Activated T-cell treated with anti-CD3 and anti-CD28 coated beads, Interleukin-2, amount 50 U/mL, for 72 hours (primary cell): ENCODE data around the gene TMEM51. TPM values are rescaled to one million over a fixed set of nuclear protein-coding genes. Genes with fewer than 3 reads are reported as not detected.

Source experiments
- ATAC-seq, 2 donors: fragments of 150-1000 bp; cut with Tn5 transposase; replicated peaks in 1 of 2; 2 replicates each; pipeline ENCODE4 v1.10.0; 2021; ENCODE audit warnings: moderate library complexity in 2 of 2, mild to moderate bottlenecking in 1 of 2
- DNase-seq, 2 donors: peaks; one replicate each; pipeline ENCODE4 v3.0.0; 2021 to 2022; ENCODE audit warnings: mixed read lengths in 1 of 2
- H3K27ac Mint-ChIP-seq: one replicate; pipeline ENCODE4 v1.8.0; 2022; ENCODE audit warnings: mild to moderate bottlenecking, moderate library complexity, mixed read lengths
- H3K27me3 Mint-ChIP-seq: one replicate; pipeline ENCODE4 v1.8.0; 2022; ENCODE audit warnings: low read depth, mixed read lengths
- H3K36me3 Mint-ChIP-seq, 2 donors: one replicate each; pipeline ENCODE4 v1.8.0; 2022; ENCODE audit warnings: mixed read lengths in 2 of 2, mild to moderate bottlenecking in 1 of 2; ENCODE audit not compliant: insufficient read depth in 2 of 2
- H3K4me1 Mint-ChIP-seq: one replicate; pipeline ENCODE4 v1.8.0; 2022; ENCODE audit warnings: low read depth, mixed read lengths
- H3K4me3 Mint-ChIP-seq, 2 donors: one replicate each; pipeline ENCODE4 v1.8.0; 2022; ENCODE audit warnings: mild to moderate bottlenecking in 2 of 2, mixed read lengths in 2 of 2, moderate library complexity in 2 of 2
- H3K9me3 Mint-ChIP-seq, 2 donors: one replicate each; pipeline ENCODE4 v1.8.0; 2022; ENCODE audit warnings: mixed read lengths in 2 of 2
- total RNA-seq, 2 donors: library from RNA; stranded (reverse); gene quantifications; one replicate each; pipeline ENCODE4 v1.2.3, GENCODE V29; 2022

Gene TMEM51
- total RNA-seq, 2 donors from 2014 or later = not detected

GRCh38 chr1:15178571-15179484 lies 25.3 kb downstream of the TMEM51 start:
- H3K4me3 Mint-ChIP-seq = no peak overlapping the region
- peaks cover 12% of the 10 kb centered on the region for H3K4me1 Mint-ChIP-seq
- DNase-seq (no peak), ATAC-seq (no peak)
- H3K9me3 Mint-ChIP-seq = peaks cover 0 to 3% of the 10 kb centered on the region in 2 donors
- H3K27me3 Mint-ChIP-seq = peaks cover 45% of the 10 kb centered on the region
- peaks cover 2 to 5% of the 10 kb centered on the region in 2 donors for H3K36me3 Mint-ChIP-seq
- no peak overlapping the region for H3K27ac Mint-ChIP-seq

GRCh38 chr1:15179485-15179883 lies 25.9 kb downstream of the TMEM51 start:
- Mint-ChIP-seq H3K27ac (no peak overlapping the region), H3K4me1 (peaks cover 12% of the 10 kb centered on the region)
- ATAC-seq = no peak

GRCh38 chr1:15180189-15180588 lies 26.6 kb downstream of the TMEM51 start:
- Mint-ChIP-seq H3K4me3 (no peak overlapping the region), H3K4me1 (peaks cover 7% of the 10 kb centered on the region), H3K9me3 (peaks cover 0 to 3% of the 10 kb centered on the region in 2 donors), H3K27ac (no peak overlapping the region), H3K36me3 (peaks cover 2 to 5% of the 10 kb centered on the region in 2 donors), H3K27me3 (peaks cover 37% of the 10 kb centered on the region)
- ATAC-seq (no peak), DNase-seq (no peak)

More at GRCh38 chr1:15179485-15179883, 25.9 kb downstream of the TMEM51 start:
- Mint-ChIP-seq H3K9me3 (peaks cover 0 to 3% of the 10 kb centered on the region in 2 donors), H3K4me3 (no peak overlapping the region), H3K27me3 (peaks cover 45% of the 10 kb centered on the region), H3K36me3 (peaks cover 2 to 5% of the 10 kb centered on the region in 2 donors)
- DNase-seq = no peak

GRCh38 chr1:15180945-15181523 lies 27.5 kb downstream of the TMEM51 start:
- H3K9me3 Mint-ChIP-seq = peaks cover 0 to 2% of the 10 kb centered on the region in 2 donors
- no peak for DNase-seq
- peaks cover 0 to under 1% of the 10 kb centered on the region in 2 donors for H3K36me3 Mint-ChIP-seq
- H3K4me3 Mint-ChIP-seq = no peak overlapping the region
- no peak overlapping the region for H3K27ac Mint-ChIP-seq
- ATAC-seq = no peak
- peaks cover 36% of the 10 kb centered on the region for H3K27me3 Mint-ChIP-seq
- H3K4me1 Mint-ChIP-seq = peaks cover 2% of the 10 kb centered on the region

DNA sequence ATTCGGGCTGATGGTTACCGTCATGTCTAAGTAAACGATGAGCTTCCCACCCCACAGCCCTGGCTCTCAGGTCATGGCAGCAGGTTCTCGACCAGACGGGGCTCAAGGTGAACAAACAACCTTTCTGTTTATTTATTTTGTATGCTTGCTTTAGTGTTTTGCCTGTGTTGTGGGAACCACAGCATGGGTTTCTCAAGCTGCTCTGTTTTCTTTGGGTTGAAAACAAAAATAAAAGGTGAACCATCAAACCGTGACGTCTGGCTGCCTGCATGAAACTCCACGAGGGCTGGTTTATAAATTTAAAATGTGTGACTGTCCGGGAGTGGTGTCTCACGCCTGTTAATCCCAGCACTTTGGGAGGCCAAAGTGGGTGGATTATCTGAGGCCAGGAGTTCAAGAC lies 28.0 kb downstream of the TMEM51 start:
- Mint-ChIP-seq H3K4me1 (no peaks in the 10 kb centered on the region), H3K9me3 (no peaks in the 10 kb centered on the region), H3K27ac (no peak overlapping the region), H3K27me3 (peaks cover 31% of the 10 kb centered on the region), H3K4me3 (no peak overlapping the region), H3K36me3 (no peaks in the 10 kb centered on the region)
- DNase-seq (no peak), ATAC-seq (no peak)

DNA sequence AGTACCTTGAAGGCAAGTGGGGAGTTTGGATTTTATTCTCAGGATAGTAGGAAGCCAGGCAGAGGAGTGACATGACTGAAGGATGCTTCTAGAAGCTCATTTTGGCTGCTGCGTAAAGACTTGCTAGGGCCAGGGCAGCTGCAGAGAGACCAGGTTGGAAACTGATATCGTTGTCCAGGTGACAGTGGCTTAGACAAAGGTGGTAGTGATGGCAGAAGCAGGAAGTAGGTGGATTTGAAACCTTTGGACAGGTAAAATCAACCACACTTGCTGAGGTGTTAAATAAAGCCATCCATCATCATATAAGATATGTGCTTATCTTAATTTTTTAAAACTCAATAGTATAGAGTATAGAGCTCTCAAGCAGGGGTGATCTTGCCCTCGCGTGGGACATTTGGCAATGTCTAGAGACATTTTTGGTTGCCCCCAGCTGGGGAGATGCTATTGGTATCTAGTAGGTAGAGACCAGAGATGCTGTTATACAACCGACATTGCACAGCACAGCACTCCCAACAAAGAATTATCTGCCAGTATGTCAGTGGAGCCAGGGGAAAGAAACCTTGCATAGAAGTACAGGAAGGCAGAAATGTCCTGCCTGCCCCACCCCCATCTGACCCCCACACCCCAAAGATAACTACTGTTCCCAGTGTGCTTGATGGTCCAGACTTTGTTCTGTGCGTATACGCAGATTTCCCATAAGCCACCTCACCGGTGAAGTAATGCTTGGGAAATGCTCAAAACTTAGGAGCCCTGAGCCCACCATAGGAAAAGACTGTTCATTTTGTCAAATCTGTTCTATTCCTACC lies 31.1 kb downstream of the TMEM51 start:
- Mint-ChIP-seq H3K27me3 (peaks cover 8% of the 10 kb centered on the region), H3K27ac (no peak overlapping the region), H3K36me3 (no peaks in the 10 kb centered on the region), H3K4me1 (no peaks in the 10 kb centered on the region), H3K4me3 (no peak overlapping the region), H3K9me3 (no peaks in the 10 kb centered on the region)
- DNase-seq (no peak), ATAC-seq (no peak)

GRCh38 chr1:15185617-15186016 lies 32.1 kb downstream of the TMEM51 start:
- Mint-ChIP-seq H3K4me1 (no peaks in the 10 kb centered on the region), H3K27me3 (peaks cover 8% of the 10 kb centered on the region), H3K27ac (no peak overlapping the region), H3K9me3 (no peaks in the 10 kb centered on the region), H3K36me3 (no peaks in the 10 kb centered on the region), H3K4me3 (no peak overlapping the region)
- ATAC-seq (no peak), DNase-seq (no peak)

- H3K4me1 Mint-ChIP-seq = no peaks in the 10 kb centered on the region
- H3K4me3 Mint-ChIP-seq = no peak overlapping the region
- H3K9me3 Mint-ChIP-seq = no peaks in the 10 kb centered on the region
- no peak for DNase-seq
- peaks cover 8% of the 10 kb centered on the region for H3K27me3 Mint-ChIP-seq
- H3K27ac Mint-ChIP-seq = no peak overlapping the region
- H3K36me3 Mint-ChIP-seq = no peaks in the 10 kb centered on the region
- ATAC-seq = no peak
Observed at GRCh38 chr1:15186073-15186845, 32.7 kb downstream of the TMEM51 start.

DNA sequence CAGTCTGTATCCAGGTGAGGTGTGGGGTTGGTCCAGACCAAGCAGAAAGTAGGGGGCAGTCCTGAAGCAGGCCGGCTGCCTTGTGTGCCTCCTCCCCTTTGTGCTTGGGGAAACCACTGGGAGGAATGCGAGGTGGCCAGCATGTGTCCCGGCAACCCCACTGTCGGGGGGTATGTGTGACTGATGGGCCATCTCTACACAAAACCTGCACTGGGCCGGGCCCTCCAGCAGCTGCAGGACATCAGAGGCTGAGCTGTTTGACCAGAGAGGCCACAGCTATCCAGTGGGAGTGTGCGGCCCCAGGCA lies 33.3 kb downstream of the TMEM51 start:
- no peaks in the 10 kb centered on the region for H3K4me1 Mint-ChIP-seq
- no peak for ATAC-seq

DNA sequence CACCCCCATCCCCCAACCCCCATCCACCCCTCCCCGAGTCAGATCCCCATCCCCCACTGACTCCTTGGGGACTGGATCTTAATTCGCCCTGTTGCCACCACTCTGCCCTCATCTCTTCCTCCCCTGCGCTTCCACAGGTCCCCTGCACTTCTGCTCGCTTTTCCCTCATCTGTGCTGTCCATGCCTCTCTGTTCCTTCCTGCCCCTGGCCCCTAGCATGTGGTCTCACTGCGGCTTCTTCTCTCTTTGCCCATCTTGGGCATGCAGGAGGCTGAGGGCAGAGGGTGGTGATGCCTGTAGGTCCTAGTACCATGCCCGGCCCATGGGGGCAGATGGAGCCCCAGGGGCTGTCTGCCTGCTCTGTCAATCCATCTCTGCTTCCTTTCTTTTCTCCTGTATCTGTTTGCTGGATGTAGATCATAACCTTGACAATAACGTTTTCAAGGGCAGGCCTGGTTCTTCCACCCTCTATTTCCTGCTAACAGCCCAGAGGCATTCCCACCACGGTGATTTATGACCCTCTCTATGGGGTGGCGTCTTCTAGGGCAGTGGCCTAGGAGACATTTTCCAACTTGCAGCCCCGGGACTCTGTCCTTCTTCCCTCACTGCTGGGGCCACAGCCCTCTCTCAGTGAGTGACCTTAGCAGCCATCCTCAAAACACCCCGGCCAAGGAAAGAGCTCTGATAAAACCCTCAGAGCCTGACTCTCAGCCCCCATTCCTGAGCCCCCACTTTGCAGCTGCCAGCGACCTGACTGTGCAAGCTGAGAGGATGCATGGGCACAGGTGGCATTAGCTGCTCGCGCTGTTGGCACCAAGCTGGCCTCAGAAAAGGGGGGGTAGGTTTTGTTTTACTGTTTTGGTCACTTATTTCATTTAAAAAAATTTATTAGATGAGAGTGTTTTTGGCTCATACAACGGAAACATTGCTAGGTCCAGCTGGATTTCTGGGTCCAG lies 33.9 kb downstream of the TMEM51 start:
- Mint-ChIP-seq H3K27ac (no peak overlapping the region), H3K9me3 (no peaks in the 10 kb centered on the region), H3K27me3 (peaks cover 8% of the 10 kb centered on the region), H3K4me1 (no peaks in the 10 kb centered on the region), H3K4me3 (no peak overlapping the region), H3K36me3 (no peaks in the 10 kb centered on the region)
- no peak for ATAC-seq
- DNase-seq = no peak

More for the DNA sequence above, 33.3 kb downstream of the TMEM51 start:
- Mint-ChIP-seq H3K4me3 (no peak overlapping the region), H3K9me3 (no peaks in the 10 kb centered on the region), H3K36me3 (no peaks in the 10 kb centered on the region), H3K27ac (no peak overlapping the region), H3K27me3 (peaks cover 8% of the 10 kb centered on the region)
- DNase-seq = no peak

DNA sequence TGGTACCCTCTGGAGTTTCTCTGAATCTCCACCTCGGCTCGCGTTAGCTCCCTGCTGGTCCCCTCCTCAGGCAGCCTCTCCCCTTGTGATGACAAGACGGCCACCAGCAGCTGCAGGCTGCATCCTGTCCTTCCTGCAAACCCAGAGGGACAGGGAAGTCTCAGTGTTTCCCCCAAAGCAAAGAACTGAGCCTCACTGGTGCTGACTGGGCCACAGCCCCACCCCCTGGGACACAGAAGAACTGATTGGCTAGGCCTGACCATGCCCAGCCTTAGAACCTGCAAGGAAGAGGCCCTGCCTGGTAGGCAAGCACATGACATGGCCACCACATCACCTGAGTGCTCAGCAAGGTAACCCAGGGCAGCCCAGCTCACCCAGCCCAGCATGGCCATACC lies 34.6 kb downstream of the TMEM51 start:
- Mint-ChIP-seq H3K4me1 (no peaks in the 10 kb centered on the region), H3K36me3 (no peaks in the 10 kb centered on the region), H3K27ac (no peak overlapping the region), H3K9me3 (no peaks in the 10 kb centered on the region), H3K27me3 (peaks cover 8% of the 10 kb centered on the region), H3K4me3 (no peak overlapping the region)
- DNase-seq = no peak
- no peak for ATAC-seq

GRCh38 chr1:15188678-15189077 lies 35.1 kb downstream of the TMEM51 start:
- Mint-ChIP-seq H3K4me1 (no peaks in the 10 kb centered on the region), H3K27ac (no peak overlapping the region), H3K9me3 (no peaks in the 10 kb centered on the region), H3K4me3 (no peak overlapping the region), H3K27me3 (peaks cover 8% of the 10 kb centered on the region), H3K36me3 (no peaks in the 10 kb centered on the region)
- DNase-seq (no peak), ATAC-seq (no peak)
